HepG2 (cell line): Measurements from ENCODE around the gene CALN1. TPM values are rescaled to one million over a fixed set of nuclear protein-coding genes. Genes with fewer than 3 reads are reported as not detected.

Experiments
- ATAC-seq: fragments of 200-7000 bp; cut with Tn5 transposase; 3 replicates; pipeline ENCODE4 v1.9.1; 2020; ENCODE audit warnings: mild to moderate bottlenecking, moderate library complexity
- BruUV-seq: library from RNA; stranded (reverse); fragments of 400-500 nt; replicated peaks from 2 replicates; lab custom pipeline; 2021; lab: Mats Ljungman, UMichigan
- CTCF ChIA-PET: fragments of 300-600 bp; formaldehyde crosslinking; extraction: SDS; loops from one replicate; lab custom pipeline; 2021; ENCODE audit warnings: low total read pairs, inconsistent platforms, low intra/inter-chr PET ratio; lab: Yijun Ruan, JAX
- POLR2A ChIA-PET: fragments of 350-600 bp; sonication (Branson Sonifier 250); formaldehyde crosslinking; loops from one replicate; lab custom pipeline; 2020; ENCODE audit warnings: antibody characterized with exemption, inconsistent platforms; lab: Yijun Ruan, JAX
- DNase-seq: peaks from one replicate; pipeline ENCODE4 v3.0.0-alpha.2; 2015; ENCODE audit warnings: low spot score
- FAIRE-seq: peaks from 3 replicates; lab custom pipeline; 2011; peaks lifted over from hg19 to GRCh38; lab: Jason Lieb, UNC
- H2AFZ ChIP-seq: one replicate; pipeline ENCODE4 v1.6.1; 2011; ENCODE audit warnings: low read length, inconsistent platforms
- H3K27ac ChIP-seq: fragments of 300-600 bp; 3 replicates; pipeline ENCODE4 v1.8.0; 2011; ENCODE audit warnings: mixed run types, mild to moderate bottlenecking, mixed read lengths, low read length, inconsistent platforms; ENCODE audit not compliant: insufficient read depth; ENCODE audit errors: extremely low read length
- H3K27me3 ChIP-seq, 2 experiments: fragments of 200-600 bp in 1 of 2; 2 replicates in 1 of 2; 3 replicates in 1 of 2; pipeline versions ENCODE4 v1.6.0 to v1.8.0; 2011; ENCODE audit warnings: low read length in 2 of 2, mild to moderate bottlenecking in 2 of 2, moderate library complexity in 2 of 2, inconsistent platforms in 1 of 2; ENCODE audit not compliant: insufficient read depth in 2 of 2, control insufficient read depth in 1 of 2
- H3K36me3 ChIP-seq, 2 experiments: fragments of 200-600 bp in 1 of 2; replicated peaks in 1 of 2; 2 replicates in 1 of 2; 3 replicates in 1 of 2; pipeline versions ENCODE4 v1.5.1 to v1.8.0; 2011; ENCODE audit warnings: low read length in 2 of 2, inconsistent platforms in 1 of 2; ENCODE audit not compliant: insufficient read depth in 2 of 2, control insufficient read depth in 1 of 2
- H3K4me1 ChIP-seq: 2 replicates; pipeline ENCODE4 v1.5.1; 2012; ENCODE audit warnings: low read length, inconsistent platforms; ENCODE audit not compliant: insufficient read depth
- H3K4me2 ChIP-seq: 2 replicates; pipeline ENCODE4 v1.6.0; 2011; ENCODE audit warnings: low read depth, low read length, inconsistent platforms
- H3K4me3 ChIP-seq, 3 experiments: fragments of 200-600 bp in 1 of 3; sonication (generic), shearing (Covaris generic) in 1 of 3; replicated peaks in 1 of 3; 2 replicates each; pipeline ENCODE4 v1.5.1; 2011 to 2016; ENCODE audit warnings: low read length in 3 of 3, inconsistent platforms in 2 of 3, low read depth in 2 of 3, mild to moderate bottlenecking in 2 of 3, control low read depth in 1 of 3, mixed read lengths in 1 of 3; ENCODE audit not compliant: insufficient read depth in 1 of 3
- H3K79me2 ChIP-seq: one replicate; pipeline ENCODE4 v1.6.1; 2011; ENCODE audit warnings: low read length, inconsistent platforms; ENCODE audit not compliant: insufficient read depth
- H3K9ac ChIP-seq: 2 replicates; pipeline ENCODE4 v1.6.0; 2011; ENCODE audit warnings: mild to moderate bottlenecking, low read depth, low read length, inconsistent platforms; ENCODE audit not compliant: insufficient read depth
- H3K9me3 ChIP-seq: 2 replicates; pipeline ENCODE4 v1.5.1; 2012; ENCODE audit warnings: mild to moderate bottlenecking, low read length
- H4K20me1 ChIP-seq: 2 replicates; pipeline ENCODE4 v1.6.0; 2011; ENCODE audit warnings: inconsistent platforms, mild to moderate bottlenecking, low read length, moderate library complexity; ENCODE audit not compliant: insufficient read depth
- DMTF1 ChIP-seq: sonication (generic); formaldehyde crosslinking; IDR thresholded peaks from 2 replicates; pipeline ENCODE4 v1.4.0; 2020; ENCODE audit warnings: mild to moderate bottlenecking, missing genetic modification reagents
- DPF2 ChIP-seq: sonication (generic); formaldehyde crosslinking; IDR thresholded peaks from 2 replicates; pipeline ENCODE4 v1.4.0; 2020; ENCODE audit warnings: mild to moderate bottlenecking, low read depth, missing genetic modification reagents, borderline replicate concordance
- FOXA3 ChIP-seq: IDR thresholded peaks from 2 replicates; pipeline ENCODE4 v1.6.1; 2016; ENCODE audit warnings: missing genetic modification reagents, missing compliant biosample characterization
- HDAC1 ChIP-seq: sonication (generic); formaldehyde crosslinking; IDR thresholded peaks from 2 replicates; pipeline ENCODE4 v1.5.1; 2020; ENCODE audit warnings: mild to moderate bottlenecking, missing genetic modification reagents
- HOXA9 ChIP-seq: sonication (generic); formaldehyde crosslinking; IDR thresholded peaks from 2 replicates; pipeline ENCODE4 v1.8.1; 2022; ENCODE audit warnings: missing genetic modification reagents, mild to moderate bottlenecking, moderate library complexity, borderline replicate concordance
- KDM5B ChIP-seq: sonication (generic); formaldehyde crosslinking; IDR thresholded peaks from 2 replicates; pipeline ENCODE4 v1.4.0; 2020; ENCODE audit warnings: missing genetic modification reagents, mild to moderate bottlenecking, borderline replicate concordance
- MAFF ChIP-seq: IDR thresholded peaks from 2 replicates; pipeline ENCODE4 v1.6.1; 2011; ENCODE audit warnings: low read depth, low read length, improper control_type of control experiment
- NR2F2 ChIP-seq: IDR thresholded peaks from 2 replicates; pipeline ENCODE4 v1.6.1; 2012; ENCODE audit warnings: low read depth, inconsistent platforms, borderline replicate concordance
- SKIL ChIP-seq: sonication (generic); formaldehyde crosslinking; IDR thresholded peaks from 2 replicates; pipeline ENCODE4 v1.8.0; 2022; ENCODE audit warnings: missing genetic modification reagents, mild to moderate bottlenecking, moderate library complexity, borderline replicate concordance
- SOX6 ChIP-seq, 2 experiments: fragments of 450-650 bp in 1 of 2; sonication (generic) in 1 of 2; formaldehyde crosslinking in 1 of 2; IDR thresholded peaks; 2 replicates each; pipeline versions ENCODE4 v1.4.0 to v1.6.1; 2017 to 2020; ENCODE audit warnings: antibody characterized with exemption in 1 of 2, mild to moderate bottlenecking in 1 of 2, missing genetic modification reagents in 1 of 2
- XBP1 ChIP-seq: sonication (generic); formaldehyde crosslinking; IDR thresholded peaks from 2 replicates; pipeline ENCODE4 v1.5.0; 2020; ENCODE audit warnings: missing genetic modification reagents
- ZBTB38 ChIP-seq: sonication (generic); formaldehyde crosslinking; IDR thresholded peaks from 2 replicates; pipeline ENCODE4 v1.5.1; 2020; ENCODE audit warnings: mild to moderate bottlenecking, missing genetic modification reagents
- ZNF121 ChIP-seq: sonication (generic); formaldehyde crosslinking; IDR thresholded peaks from 2 replicates; pipeline ENCODE4 v1.5.0; 2020; ENCODE audit warnings: mild to moderate bottlenecking, missing genetic modification reagents
- ZNF44 ChIP-seq: sonication (generic); formaldehyde crosslinking; IDR thresholded peaks from 2 replicates; pipeline ENCODE4 v1.5.1; 2020; ENCODE audit warnings: mild to moderate bottlenecking, missing genetic modification reagents
- ZSCAN9 ChIP-seq: IDR thresholded peaks from 2 replicates; pipeline ENCODE4 v1.6.1; 2016; ENCODE audit warnings: borderline replicate concordance
- WGBS: methylation state at CpG from one replicate; pipeline ENCODE4 v1.1.6; 2017; ENCODE audit warnings: low lambda C conversion rate; 5-methylcytosine and 5-hydroxymethylcytosine counted together
- in situ Hi-C: cut with HindIII; loops from 2 replicates; pipeline ENCODE4 v1.10.0; 2017; ENCODE audit warnings: low pct_unique_long_range_greater_than_20kb; ENCODE audit not compliant: extremely low pct_ligation_motif_present
- intact Hi-C: fragments of 100-400 bp; cut with micrococcal nuclease; formaldehyde crosslinking; loops from one replicate; pipeline ENCODE4 v1.10.0; 2022; ENCODE audit not compliant: unreplicated experiment
- polyA plus RNA-seq, 8 experiments: library from polyadenylated mRNA; depleted of rRNA in 3 of 8; stranded (reverse) in 7 of 8; unstranded in 1 of 8; fragments of >200 nt; fragmentation: Illumina TruSeq in 4 of 8; extraction: Trizol in 4 of 8; gene quantifications; 2 replicates each; pipeline versions ENCODE4 v1.2.1 to v1.2.3, GENCODE V29; 2011 to 2016; ENCODE audit warnings: low read depth in 4 of 8, missing spikeins in 1 of 8, mixed read lengths in 1 of 8; ENCODE audit not compliant: insufficient read depth in 1 of 8
- total RNA-seq, 5 experiments: library from RNA; depleted of rRNA; stranded (reverse); fragments of >200 nt; fragmentation: Illumina TruSeq; extraction: Trizol; gene quantifications; 2 replicates each; pipeline ENCODE4 v1.2.3, GENCODE V29; 2016; ENCODE audit warnings: low read depth in 1 of 5

Gene CALN1
- total and polyA plus RNA-seq, 2 of the 13 experiments (the other 11 are each of a cell fraction or from before 2014, with no cell fraction given): not detected

GRCh38 chr7:72292118-72292517 lies 120.0 kb downstream of the CALN1 start:
- ChIA-PET POLR2A (no interaction called here), CTCF (no interaction called here)
- Histone ChIP-seq H3K27me3 (0 out of 5 replicates have a peak, but pooled peaks cover 0 to 4% of the 10 kb centered on the region in 2 experiments), H4K20me1 (no peaks in the 10 kb centered on the region), H3K36me3 (no peaks in the 10 kb centered on the region), H3K9me3 (0 out of 2 replicates have a peak, but pooled peaks cover 8% of the 10 kb centered on the region), H3K4me1 (no peaks in the 10 kb centered on the region), H3K4me2 (no peak overlapping the region), H3K27ac (no peak overlapping the region), H3K4me3 (no peak overlapping the region), H3K79me2 (no peaks in the 10 kb centered on the region), H3K9ac (no peak overlapping the region), H2AFZ (no peak overlapping the region)
- FAIRE-seq (no peak), ATAC-seq (no peak), DNase-seq (no peak)
- intact Hi-C loops: no loop called here
- WGBS: 2% methylated on average over 3 of the region's 3 CpGs
- in situ Hi-C loops: no loop called here
- BruUV-seq: no TSS peak
- TF ChIP-seq SOX6 (IDR thresholded peaks at IDR 0.05) (no peak), SOX6 (CRISPR knock-in tag; IDR thresholded peaks at IDR 0.05) (no peak)

DNA sequence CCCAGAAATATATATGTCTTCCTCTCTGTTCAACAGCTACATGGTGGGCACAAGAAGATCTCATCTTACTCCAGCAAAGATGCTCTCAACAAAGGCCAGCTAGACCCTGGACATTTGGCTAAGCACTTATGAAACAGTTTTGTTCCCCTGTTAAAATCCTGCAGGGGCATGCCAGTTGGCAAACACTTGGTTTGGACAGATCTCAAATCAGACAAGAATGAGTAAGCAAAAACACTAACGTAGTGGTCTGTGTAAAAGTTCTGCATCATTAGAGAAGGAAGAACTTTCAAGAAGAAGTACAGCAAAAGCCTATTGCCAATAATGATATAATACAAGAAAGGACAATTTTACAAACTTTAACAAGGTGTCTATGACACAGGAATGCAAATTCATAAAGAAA lies 125.6 kb downstream of the CALN1 start:
- no peak for FAIRE-seq
- no TSS peak for BruUV-seq
- no peak for ATAC-seq
- Histone ChIP-seq H3K9ac (no peak overlapping the region), H3K27ac (no peak overlapping the region), H3K9me3 (0 out of 2 replicates have a peak, but pooled peaks cover 6% of the 10 kb centered on the region), H3K27me3 (no peaks in the 10 kb centered on the region), H3K4me3 (no peak overlapping the region), H3K4me1 (no peaks in the 10 kb centered on the region), H3K4me2 (no peak overlapping the region), H2AFZ (no peak overlapping the region), H3K36me3 (no peaks in the 10 kb centered on the region), H4K20me1 (no peaks in the 10 kb centered on the region), H3K79me2 (no peaks in the 10 kb centered on the region)
- POLR2A ChIA-PET: no interaction called here
- CTCF ChIA-PET: no interaction called here
- in situ Hi-C loops: no loop called here
- DNase-seq: no peak
- intact Hi-C loops: no loop called here
- 0% methylated on average over 1 of the region's 1 CpG for WGBS
- TF ChIP-seq SKIL: no peak
- TF ChIP-seq ZNF44 (CRISPR knock-in tag): no peak
- TF ChIP-seq HOXA9: no peak
- TF ChIP-seq ZNF121 (CRISPR knock-in tag): no peak
- TF ChIP-seq DMTF1 (CRISPR knock-in tag): no peak
- TF ChIP-seq DPF2 (CRISPR knock-in tag): no peak
- no peak for TF ChIP-seq MAFF
- no peak for TF ChIP-seq XBP1 (CRISPR knock-in tag)
- no peak for TF ChIP-seq HDAC1
- TF ChIP-seq KDM5B (CRISPR knock-in tag): no peak
- no peak for TF ChIP-seq NR2F2
- TF ChIP-seq ZSCAN9 (CRISPR knock-in tag): no peak
- TF ChIP-seq FOXA3 (CRISPR knock-in tag): no peak
- no peak for TF ChIP-seq ZBTB38 (CRISPR knock-in tag)
